Activated CD4-positive, alpha-beta T cell treated with anti-CD3 and anti-CD28 coated beads for 1 hour (primary cell): Measurements from ENCODE around the gene SPRR3.

Source experiments
- DNase-seq: peaks from one replicate; pipeline ENCODE4 v3.0.0-alpha.2; 2020

Gene SPRR3

GRCh38 chr1:153001382-153001781 lies at the start of gene SPRR3:
TSS of gene SPRR3 (plus strand) at chr1:153001749. CDS start at chr1:153003021, 1,272 bp downstream.
- DNase-seq: no peak

- DNase-seq: no peak
Observed at GRCh38 chr1:152953761-152954160, 47.8 kb upstream of the SPRR3 start.

GRCh38 chr1:152954436-152954835 lies 47.1 kb upstream of the SPRR3 start:
- DNase-seq: no peak

GRCh38 chr1:152957561-152957960 lies 44.0 kb upstream of the SPRR3 start:
- DNase-seq: no peak

- no peak for DNase-seq
Observed at GRCh38 chr1:152959273-152959672, 42.3 kb upstream of the SPRR3 start.

- DNase-seq: no peak
Observed at GRCh38 chr1:152959801-152960451, 41.6 kb upstream of the SPRR3 start.

GRCh38 chr1:152960452-152961044 lies 41.0 kb upstream of the SPRR3 start:
- DNase-seq: no peak

- DNase-seq: no peak
Observed at GRCh38 chr1:152961226-152961891, 40.2 kb upstream of the SPRR3 start.

- no peak for DNase-seq
Observed at GRCh38 chr1:152962876-152963415, 38.6 kb upstream of the SPRR3 start.

GRCh38 chr1:152964536-152964935 lies 37.0 kb upstream of the SPRR3 start:
- DNase-seq: no peak

- DNase-seq: no peak
Observed at GRCh38 chr1:152965853-152966252, 35.7 kb upstream of the SPRR3 start.

GRCh38 chr1:152967201-152967600 lies 34.3 kb upstream of the SPRR3 start:
- no peak for DNase-seq

- no peak for DNase-seq
Observed at GRCh38 chr1:152968248-152968647, 33.3 kb upstream of the SPRR3 start.

GRCh38 chr1:152969036-152969435 lies 32.5 kb upstream of the SPRR3 start:
- DNase-seq: no peak

- DNase-seq: no peak
Observed at GRCh38 chr1:152970495-152970894, 31.1 kb upstream of the SPRR3 start, which contains the start of gene SPRR4. TSS of gene SPRR4 (plus strand) at chr1:152970648. CDS start at chr1:152971891, 1,243 bp downstream.

GRCh38 chr1:152972196-152972886 lies 29.2 kb upstream of the SPRR3 start:
- no peak for DNase-seq

- DNase-seq: no peak
Observed at GRCh38 chr1:152976688-152977087, 24.9 kb upstream of the SPRR3 start.

- no peak for DNase-seq
Observed at GRCh38 chr1:152977614-152978013, 23.9 kb upstream of the SPRR3 start.

GRCh38 chr1:152980676-152981075 lies 20.9 kb upstream of the SPRR3 start:
- DNase-seq: no peak

- DNase-seq: no peak
Observed at GRCh38 chr1:152981146-152981871, 20.2 kb upstream of the SPRR3 start.

GRCh38 chr1:152982076-152982475 lies 19.5 kb upstream of the SPRR3 start:
- no peak for DNase-seq

- no peak for DNase-seq
Observed at GRCh38 chr1:152983234-152983633, 18.3 kb upstream of the SPRR3 start.

GRCh38 chr1:152983743-152984142 lies 17.8 kb upstream of the SPRR3 start, which contains the start of gene SPRR1A:
TSS of gene SPRR1A (plus strand) at chr1:152984081. CDS start at chr1:152985231, 1,150 bp downstream.
- no peak for DNase-seq
